LNCAP (cell line): ENCODE data around the gene PAPPA.

Experiments used
- CTCF ChIP-seq: fragments of 450-650 bp; IDR thresholded peaks from 2 replicates; pipeline ENCODE4 v1.5.1; 2017; ENCODE audit warnings: mild to moderate bottlenecking

The PAPPA gene

GRCh38 chr9:116360989-116361388, 207.4 kb downstream of the PAPPA start:
- TF ChIP-seq CTCF: no peak

- no peak for TF ChIP-seq CTCF
Observed at GRCh38 chr9:116361547-116361946, 208.0 kb downstream of the PAPPA start.

- TF ChIP-seq CTCF: no peak
Observed at GRCh38 chr9:116362493-116362892, 208.9 kb downstream of the PAPPA start.

GRCh38 chr9:116365056-116365471, 211.5 kb downstream of the PAPPA start:
- TF ChIP-seq CTCF: no peak

GRCh38 chr9:116366241-116366640, 212.7 kb downstream of the PAPPA start:
- TF ChIP-seq CTCF: no peak

GRCh38 chr9:116368680-116369079, 215.1 kb downstream of the PAPPA start:
- TF ChIP-seq CTCF: no peak

- TF ChIP-seq CTCF: no peak
Observed at GRCh38 chr9:116369706-116370105, 216.1 kb downstream of the PAPPA start.

- no peak for TF ChIP-seq CTCF
Observed at GRCh38 chr9:116370556-116370955, 217.0 kb downstream of the PAPPA start.
